ENCODE measurements around the gene SERPINB8.

GRCh38 chr18:63975628-63976027 lies 5.7 kb downstream of the SERPINB8 start:
- no peak for TF ChIP-seq POLR2A (IDR thresholded peaks at IDR 0.05; ENCODE audit: low read depth, low read length)
- peak; percentile 85 for TF ChIP-seq SPI1 (IDR thresholded peaks at IDR 0.05; ENCODE audit: low read depth, low read length)
- no peak for TF ChIP-seq POLR2AphosphoS5 (IDR thresholded peaks at IDR 0.05; ENCODE audit: low read depth, low read length)
- TF ChIP-seq TAF1 (IDR thresholded peaks at IDR 0.05; ENCODE audit: low read depth, low read length): no peak
- no peak for TF ChIP-seq POU2F2 (IDR thresholded peaks at IDR 0.05; ENCODE audit: low read depth, low read length)

All from GM12891 (cell line).